ENCODE data around the gene GGACT. TPM values are rescaled to one million over a fixed set of nuclear protein-coding genes. Genes with fewer than 3 reads are reported as not detected.
"Not testable (repeated sequence)": the region's sequence is repeated elsewhere in the genome, so short reads cannot be mapped to it uniquely, and the experiment has no call there.

GGACT gene
- total RNA-seq (2014; rRNA removed): 0.77 and 1.8 TPM in 2 replicates
- 2.0 TPM for polyA plus RNA-seq (2012)

DNA sequence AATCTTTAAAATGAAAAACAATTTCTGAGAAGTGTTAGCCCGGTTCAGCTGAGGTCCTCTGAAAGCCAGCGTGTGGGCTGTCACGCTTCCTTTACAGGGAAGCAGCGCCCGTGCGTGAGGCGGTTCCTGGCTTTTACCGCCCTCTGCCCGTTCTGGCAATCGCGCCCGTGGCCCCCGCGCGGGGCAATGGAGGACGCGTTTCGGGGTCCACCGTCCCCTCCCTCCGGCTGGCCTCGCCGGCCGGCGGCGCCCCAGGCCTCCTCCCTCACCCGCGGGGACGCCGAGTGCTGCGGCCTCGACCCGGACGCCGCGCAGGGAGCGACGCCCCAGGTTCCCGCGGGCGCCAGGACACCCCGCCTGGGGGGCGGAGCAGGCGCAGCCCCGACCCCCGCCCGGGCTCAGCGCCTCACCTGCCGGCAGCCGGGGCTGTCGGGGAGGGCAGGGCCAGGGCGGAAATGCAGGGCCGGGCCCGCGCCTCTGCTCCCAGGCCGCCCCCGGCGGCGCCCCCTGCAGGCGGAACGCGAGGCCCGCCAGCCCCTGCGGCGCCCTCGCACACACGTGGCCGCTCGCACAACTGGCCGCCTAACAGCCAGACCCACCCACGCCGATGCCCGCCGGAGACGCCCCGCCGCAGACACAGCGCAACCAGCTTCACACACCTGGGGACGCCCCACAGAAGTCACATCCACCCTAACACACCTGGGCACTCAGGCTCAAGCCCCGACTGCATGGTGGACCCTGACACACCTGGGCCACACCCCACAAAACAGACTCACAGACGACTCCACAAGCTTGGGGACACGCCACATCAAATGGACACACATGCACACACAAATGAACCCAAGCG is at the start of gene GGACT:
GGACT (minus strand) TSS at position 459 of the 847 bp plus-strand sequence. CDS start 56,198 bp downstream, outside the sequence.
- peak; percentile 47 for DNase-seq (ENCODE audit: low read depth)

DNA sequence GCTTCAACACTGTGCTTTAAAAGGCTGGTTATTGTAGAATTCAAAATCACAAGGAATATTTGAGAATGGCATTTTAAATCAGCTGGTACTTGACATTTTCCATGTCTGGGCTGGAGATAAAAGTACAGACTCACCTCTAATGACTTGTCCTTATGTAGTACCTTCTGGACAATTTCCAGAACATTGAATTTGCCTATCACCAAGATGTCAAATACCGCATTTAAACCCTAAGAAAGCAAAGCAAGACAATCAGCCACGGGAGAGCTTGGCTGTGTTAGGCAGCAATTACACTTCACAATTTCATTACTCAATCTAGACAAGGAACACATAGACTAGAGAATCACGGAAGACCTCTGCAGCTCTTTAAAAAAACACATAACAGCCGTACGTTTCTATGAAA is 49.2 kb upstream of the GGACT start:
- no peak for DNase-seq (ENCODE audit: low read depth)

DNA sequence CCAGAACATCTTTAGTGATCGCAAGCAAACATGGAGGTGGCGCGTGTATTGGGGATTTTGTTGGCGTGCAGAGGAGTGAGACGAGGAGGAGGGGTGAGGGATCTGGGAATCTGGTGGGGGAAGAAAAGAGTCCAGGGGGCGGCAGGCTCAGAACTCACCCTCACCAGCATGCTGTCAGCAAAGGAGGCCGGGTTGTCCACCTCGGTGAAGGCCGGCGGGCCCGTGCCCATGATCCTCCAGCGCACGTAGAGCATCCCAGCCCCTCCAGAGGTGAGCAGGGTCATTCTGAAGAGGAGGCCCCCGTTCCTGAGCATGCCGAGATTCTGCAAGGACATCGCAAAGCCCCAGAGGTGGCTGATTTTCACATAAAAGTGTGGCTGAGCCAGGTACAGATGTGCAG is 48.8 kb upstream of the GGACT start:
- DNase-seq (ENCODE audit: low read depth): no peak

DNA sequence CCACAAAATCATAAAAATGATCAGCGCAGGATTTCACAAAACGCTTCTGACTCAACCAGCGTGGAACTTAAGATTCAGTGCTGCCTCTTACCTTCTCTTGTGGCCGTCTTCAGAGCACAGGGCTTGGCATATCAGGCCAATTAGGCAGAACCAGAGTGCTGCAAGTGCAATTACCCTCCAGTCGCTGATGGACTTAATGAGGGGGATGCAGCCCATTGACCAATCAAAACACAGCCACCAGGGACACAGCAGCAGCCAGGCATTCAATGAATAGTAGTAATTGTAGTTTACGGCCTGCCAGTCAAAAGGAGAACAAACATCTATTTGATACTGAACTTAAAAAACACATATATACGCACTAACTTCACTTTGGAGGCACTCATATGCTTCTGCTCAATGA is 47.9 kb upstream of the GGACT start:
- no peak for DNase-seq (ENCODE audit: low read depth)

DNA sequence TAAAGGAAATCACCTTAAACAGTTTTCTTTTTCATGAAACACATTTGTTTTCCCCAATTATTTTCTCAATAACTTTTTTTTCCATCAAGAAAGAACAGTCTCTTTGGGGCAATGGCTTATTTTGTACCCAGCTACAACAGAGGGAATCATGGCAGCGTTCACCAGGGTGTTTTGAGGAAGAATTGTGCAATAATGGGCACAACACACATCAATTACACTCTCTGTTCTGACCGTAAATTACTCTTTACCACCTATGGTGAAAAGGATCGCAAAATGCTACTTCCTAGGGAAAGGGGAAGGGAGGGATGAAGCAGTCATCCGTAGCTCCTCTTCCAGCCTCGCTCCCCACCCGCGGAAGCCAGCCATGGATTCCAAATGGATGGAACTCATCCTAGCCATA is 47.4 kb upstream of the GGACT start:
- DNase-seq (ENCODE audit: low read depth): no peak

DNA sequence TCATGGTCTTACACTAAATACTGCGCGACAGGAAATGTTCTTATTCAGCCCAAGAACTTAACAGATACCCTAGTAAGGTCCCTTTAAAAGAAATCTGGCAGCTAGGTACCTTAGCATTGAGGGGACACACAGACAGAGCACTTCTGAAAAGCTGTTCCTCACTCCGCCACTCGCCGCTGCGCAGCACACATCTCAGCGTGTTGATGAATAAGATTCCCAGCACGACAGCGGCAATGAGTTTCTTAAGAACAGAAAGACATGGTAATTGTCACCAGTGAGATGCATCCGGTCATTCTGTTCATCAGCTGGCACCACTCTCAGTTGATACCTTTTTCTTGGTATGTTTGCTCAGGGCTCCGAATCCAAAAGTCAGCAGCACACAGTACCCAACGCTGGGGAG is 46.1 kb upstream of the GGACT start:
- no peak for DNase-seq (ENCODE audit: low read depth)

DNA sequence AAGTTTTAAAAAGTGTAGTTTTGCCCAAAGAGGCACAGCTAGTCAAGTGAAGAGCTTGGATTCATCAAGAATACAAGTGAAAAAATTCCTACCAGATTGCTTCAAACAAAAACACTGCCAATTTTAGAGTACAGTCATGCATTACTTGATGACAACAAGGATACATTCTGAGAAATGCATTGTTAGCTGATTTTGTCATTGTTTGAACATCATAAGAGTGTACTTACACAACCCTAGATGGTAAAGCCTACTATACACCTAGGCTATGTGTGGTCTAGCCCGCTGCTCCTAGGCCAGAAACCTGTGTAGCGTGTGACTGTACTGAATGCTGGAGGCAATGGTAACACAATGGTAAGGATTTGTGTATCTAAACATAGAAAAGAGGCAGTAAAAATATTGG is 44.9 kb upstream of the GGACT start:
- DNase-seq (ENCODE audit: low read depth): peak; percentile 33

DNA sequence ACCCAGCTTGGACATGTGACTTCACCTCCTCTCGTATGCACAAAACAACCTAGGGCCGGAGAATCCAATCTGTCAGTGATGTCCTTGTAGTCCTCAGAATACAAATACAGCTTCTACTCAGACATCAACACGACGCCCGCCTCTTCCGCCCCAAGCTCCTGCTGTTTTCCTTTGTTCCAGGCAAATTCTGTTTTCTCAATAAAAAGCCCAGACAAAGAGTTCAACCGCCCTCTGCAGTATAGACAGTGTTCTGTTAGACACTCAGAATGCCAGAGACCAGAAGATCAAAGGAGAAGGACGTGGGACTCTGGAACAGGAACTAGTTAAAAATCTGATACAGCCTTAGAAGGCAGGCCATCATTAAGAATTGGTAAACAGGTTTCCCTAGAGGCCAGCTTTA is 42.0 kb upstream of the GGACT start:
- no peak for DNase-seq (ENCODE audit: low read depth)

DNA sequence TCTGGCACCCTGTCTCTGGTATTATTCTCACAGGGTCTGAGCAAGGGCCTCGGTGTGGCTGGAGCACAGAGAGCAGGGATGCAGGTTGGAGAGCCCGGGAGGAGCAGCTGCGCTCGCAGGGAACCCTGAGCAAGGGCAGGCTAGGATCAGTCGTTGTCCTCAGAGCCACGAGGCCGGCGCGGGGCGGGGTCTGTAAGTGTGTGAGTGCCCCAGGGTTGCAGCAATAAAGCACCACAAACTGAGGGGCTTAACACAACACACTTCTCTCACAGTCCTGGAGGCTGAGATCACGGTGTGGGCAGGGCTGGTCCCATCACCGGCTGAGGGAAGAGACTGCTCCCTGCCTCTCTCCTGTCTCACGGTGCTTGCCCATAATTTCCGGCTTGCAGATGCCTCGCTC is 38.5 kb upstream of the GGACT start:
- DNase-seq (ENCODE audit: low read depth): no peak

DNA sequence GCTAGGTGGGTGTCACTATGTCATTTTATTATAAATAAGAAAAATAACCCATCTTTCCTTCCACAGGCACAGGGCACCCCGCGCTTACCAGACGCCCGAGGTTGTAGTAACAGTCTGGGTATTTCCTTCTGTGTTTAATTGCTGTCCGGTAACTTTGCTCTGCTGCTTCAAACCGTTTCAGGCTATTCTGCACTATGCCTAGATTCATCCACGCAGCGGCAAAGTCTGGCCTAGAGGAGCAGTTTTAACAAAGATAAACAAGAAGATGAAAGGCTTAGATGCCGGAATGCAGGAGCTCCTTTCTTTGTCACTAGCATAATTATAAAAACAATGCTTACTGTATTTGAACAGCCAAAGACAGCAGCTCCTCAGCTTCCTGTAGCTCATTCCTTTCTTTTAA is 36.9 kb upstream of the GGACT start:
- DNase-seq (ENCODE audit: low read depth): no peak

DNA sequence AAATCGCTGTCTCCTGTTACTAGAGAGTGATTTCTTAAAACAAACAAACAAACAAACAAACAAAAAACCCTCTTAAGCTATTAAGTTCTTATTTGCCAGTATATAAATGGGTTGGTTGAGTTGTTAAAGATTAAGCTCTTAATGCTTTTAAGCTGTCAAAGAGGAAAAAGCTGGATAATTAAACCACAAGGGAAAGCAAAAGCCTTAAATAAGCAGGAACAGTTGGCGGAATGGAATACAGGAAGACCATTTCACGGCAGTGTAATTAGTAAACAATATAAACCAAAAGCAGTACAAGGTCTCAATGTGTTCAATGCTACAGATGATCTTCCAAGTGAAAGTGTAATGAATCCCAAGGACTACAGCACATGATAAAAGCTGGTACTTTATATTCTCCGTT is 32.2 kb upstream of the GGACT start:
- DNase-seq (ENCODE audit: low read depth): no peak

DNA sequence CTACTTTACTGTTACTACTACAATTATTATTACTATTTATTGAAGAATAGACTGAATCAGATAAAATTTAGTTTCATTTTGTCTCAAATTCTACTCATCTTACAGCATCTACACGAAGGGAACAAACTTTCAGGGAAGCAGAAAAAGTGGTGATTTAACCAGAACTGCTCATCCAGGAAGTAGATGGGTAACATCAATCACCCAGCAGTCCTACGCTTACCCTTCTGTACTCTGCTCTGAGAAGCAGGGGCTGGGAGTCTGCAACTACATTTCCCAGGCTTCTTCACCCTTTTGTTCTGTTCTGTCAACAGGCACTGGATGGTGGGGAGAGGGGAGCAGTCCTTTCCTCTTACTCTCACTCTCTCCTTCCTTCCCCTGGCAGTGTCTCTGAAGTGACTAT is 31.4 kb upstream of the GGACT start:
- DNase-seq (ENCODE audit: low read depth): no peak

DNA sequence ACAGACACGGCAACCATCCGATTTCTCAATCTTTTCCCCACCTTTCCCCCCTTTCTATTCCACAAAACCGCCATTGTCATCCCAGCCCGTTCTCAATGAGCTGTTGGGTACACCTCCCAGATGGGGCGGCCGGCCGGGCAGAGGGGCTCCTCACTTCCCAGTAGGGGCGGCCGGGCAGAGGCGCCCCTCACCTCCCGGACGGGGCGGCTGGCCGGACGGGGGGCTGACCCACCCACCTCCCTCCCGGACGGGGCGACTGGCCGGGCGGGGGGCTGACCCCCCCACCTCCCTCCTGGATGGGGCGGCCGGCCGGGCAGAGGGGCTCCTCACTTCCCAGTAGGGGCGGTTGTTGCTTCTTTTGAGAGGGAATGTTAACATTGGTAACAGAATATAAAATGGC is 30.3 kb upstream of the GGACT start:
- not testable (repeated sequence) for DNase-seq (ENCODE audit: low read depth)

DNA sequence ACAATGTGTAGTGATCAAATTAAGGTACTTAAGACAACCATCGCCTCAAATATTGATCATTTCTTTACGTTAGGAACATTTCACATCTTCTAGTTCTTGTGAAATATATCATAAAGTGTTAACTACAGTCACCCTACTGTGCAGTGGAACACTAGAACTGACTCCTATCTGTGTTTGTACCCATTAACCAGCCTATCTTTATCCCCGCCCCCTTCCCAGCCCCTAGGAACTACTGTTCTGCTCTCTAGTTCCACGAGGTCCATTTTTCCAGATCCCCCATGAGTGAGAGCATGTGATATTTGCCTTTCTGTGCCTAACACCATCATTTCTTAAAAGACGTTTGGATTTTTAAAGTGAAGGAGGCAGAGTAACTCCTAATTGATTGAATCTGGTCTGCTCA is 24.4 kb upstream of the GGACT start:
- DNase-seq (ENCODE audit: low read depth): no peak

DNA sequence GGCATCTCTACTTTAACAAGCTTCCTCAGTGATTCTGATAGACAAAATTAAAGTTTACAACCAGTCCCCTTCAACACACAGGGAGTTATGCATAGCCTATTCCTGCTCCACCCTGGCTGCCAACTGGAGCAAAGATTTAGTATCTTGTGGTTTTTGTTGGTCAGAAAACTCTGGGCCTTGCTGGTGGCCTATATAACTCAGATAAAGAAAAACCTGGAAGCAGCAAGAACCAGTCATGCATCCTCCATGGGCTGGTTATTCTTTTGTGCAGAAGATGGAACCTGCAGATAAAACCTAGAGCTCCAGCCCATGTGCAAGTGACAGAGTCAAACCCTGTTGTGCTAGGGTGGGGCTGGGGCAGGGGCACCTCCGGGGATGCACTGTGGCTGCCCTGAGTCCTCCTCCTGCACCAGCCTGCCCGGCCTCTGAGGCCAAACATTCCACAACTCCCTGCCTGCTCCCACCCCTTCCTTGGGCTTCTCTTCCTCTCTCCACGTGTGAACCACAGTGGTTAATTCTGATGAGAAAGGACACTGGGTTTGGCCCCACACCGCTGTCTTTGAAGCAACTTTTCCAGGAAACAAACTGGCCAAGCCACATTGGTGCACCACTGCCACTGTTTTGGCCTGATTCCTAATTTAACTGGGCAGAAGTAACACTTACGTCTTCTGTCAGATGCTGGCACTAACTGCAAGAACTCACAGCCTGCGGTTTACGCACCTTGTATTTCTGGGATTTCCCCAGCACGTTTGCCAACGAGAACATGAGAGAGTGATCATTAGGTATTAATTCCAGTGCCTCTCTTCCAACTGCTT is 23.3 kb upstream of the GGACT start:
- DNase-seq (ENCODE audit: low read depth): no peak

DNA sequence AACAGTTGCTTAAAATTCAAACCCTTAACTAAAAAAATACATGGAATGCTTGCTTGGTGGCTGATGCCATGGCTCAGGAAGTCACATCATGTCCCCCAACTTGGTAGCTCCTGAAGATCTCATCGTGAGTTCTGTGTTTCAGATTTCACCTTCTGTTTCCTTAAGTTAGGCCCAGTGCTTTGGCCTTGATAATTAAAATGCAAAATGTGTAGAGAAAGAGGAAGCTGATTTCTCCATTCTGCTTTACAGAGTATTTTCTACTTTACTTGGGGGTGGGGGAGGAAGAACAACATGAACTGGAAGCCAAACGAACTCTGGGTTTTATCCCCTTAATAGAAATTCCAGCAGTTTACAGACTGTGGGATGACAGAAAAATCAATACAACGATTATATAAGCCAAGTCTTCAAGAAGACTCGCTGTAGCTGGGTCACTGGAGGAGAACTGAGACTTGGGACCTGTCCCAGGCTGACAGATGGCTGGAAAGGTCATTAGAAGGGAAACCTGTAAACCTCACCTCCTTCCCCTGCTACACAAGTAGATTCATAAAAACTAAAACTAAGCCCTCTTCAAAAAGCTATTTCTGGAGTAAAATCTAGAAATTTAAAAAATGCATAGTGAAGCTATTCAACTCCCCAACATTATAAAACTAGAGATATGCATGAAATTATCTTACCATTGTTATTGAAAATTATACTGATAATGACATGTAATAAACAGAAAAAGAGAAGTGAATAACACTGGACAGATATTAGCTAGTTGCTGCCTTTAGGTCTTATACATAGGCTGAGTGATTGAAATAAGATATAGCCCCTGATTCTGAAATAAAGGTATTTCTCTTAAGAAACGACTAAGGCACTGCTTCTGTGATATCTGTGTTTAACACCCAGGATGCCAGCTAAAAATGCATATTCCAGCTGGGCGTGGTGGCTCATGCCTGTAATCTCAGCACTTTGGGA is 22.1 kb upstream of the GGACT start:
- no peak for DNase-seq (ENCODE audit: low read depth)

DNA sequence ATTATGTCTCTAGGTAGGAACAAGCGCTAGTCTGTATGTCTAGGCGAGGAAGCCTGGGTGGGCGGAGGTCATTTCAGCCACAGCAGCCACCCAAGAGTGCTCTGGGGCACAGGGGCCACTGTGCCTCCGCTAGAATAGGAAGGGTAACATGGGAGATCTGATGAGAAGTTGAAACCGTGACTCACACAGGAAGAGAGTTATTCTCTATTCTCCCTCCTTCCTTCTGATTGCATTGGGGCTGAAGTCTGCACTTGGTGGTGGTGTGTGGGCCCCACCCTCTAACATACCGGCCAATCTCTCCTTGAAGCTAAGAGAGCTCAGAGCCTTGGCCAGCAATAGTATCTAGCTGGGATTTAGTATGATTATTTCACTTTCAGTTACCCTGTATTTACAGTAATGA is 20.3 kb upstream of the GGACT start:
- no peak for DNase-seq (ENCODE audit: low read depth)

DNA sequence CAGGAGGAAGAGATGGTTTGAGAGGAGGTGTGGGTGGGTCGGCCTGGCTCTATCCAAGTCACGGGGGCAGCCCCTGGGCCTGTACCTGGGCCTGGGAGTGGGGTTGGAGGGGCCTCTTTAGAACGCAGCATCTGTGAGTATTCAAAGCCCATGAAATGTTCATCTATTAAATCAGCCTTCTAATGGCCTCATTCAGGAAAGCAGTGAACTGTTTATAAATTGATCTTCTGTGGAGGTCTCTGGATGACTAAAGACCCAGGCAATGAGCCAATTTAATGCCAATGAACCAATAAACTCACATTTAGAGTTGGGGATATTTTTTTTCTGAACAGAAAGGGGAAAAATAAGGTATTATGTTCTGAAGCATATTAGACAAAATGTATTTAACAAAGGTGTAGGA is 19.9 kb upstream of the GGACT start:
- no peak for DNase-seq (ENCODE audit: low read depth)

DNA sequence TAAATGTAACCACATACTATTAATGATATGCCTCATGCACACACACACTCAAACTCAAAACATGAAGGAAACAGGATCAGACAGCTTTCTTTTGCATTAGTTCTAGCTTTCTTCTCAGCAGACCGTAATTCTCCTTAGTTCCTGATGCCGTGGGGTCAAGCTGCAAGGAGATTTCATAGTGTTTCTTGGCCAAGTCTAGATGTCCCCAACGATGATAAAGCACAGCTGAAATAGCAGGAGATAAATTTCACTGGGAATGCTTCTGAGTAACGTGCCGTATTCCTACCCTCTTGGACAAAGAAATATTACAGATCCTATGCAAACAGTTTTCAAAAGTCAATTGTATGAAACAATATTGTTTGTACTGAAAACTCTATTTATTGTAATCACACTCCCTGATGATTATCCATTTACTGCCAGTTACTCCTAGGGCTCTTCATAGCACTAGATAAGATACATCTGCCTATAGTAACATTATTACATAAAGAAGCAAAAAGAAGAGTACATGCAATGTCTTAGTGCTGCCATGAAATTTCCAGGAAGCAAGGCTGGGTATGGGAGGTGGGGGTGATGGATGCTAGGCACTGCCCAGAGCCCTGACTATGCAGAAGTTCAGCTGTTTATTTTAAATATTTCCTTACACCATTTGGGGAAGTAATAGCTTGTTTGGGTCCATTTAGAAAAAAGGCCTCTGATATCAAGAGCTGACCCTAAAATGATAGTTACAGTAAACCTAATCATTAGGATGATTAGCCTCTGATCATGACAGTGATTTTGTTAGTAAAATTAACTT is 16.5 kb upstream of the GGACT start:
- no peak for DNase-seq (ENCODE audit: low read depth)

DNA sequence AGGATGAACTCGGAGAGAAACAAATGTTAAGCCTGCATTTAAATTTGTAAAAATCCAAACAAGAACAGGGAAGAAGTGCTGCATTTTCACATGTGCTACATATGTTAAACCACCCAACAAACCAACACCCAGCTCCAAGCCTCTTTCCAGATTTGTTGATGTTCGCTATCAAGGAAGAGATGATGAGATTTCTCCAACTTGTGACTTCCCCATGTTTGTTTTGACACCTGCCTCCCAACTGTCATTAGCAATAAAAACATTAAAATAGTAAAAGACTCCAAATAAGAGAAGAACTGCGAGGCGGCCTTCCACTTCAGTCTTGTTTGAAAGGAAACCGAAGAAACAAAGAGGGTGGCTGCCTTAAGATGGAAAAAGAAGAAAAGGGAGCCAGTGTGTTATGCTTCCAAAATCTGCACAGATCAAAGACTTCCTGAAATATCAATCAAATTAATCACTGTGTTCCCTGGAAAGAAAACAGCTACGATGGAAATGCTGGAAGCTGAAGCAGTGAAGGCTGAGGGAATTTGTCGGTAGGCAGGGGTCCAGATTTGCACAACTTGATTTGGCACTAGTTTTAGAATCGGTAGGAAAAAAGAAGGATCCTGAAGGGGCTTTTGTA is 14.0 kb upstream of the GGACT start:
- DNase-seq (ENCODE audit: low read depth): no peak
